Heart right ventricle (tissue), 16 donors: ENCODE results near the gene MAP7D3. TPM values are rescaled to one million over a fixed set of nuclear protein-coding genes. Genes with fewer than 3 reads are reported as not detected.

Experiments
- ATAC-seq, 8 donors: fragments of 200-7000 bp; cut with Tn5 transposase; one replicate each; pipeline ENCODE4 v1.9.1; 2020; ENCODE audit warnings: mild to moderate bottlenecking in 8 of 8, moderate library complexity in 8 of 8, moderate number of reproducible peaks in 1 of 8
- DNase-seq, 2 donors: peaks; one replicate each; pipeline ENCODE4 v3.0.0-alpha.2; 2020
- H3K27ac ChIP-seq, 10 donors: fragments of 200-600 bp; sonication (generic) in 2 of 10; one replicate each; pipeline versions ENCODE4 v1.5.0 to v1.8.0; 2020 to 2022; ENCODE audit warnings: mild to moderate bottlenecking in 3 of 10
- H3K27me3 ChIP-seq, 7 donors: fragments of 200-600 bp; one replicate each; pipeline ENCODE4 v1.8.0; 2021 to 2022; ENCODE audit warnings: mild to moderate bottlenecking in 2 of 7
- H3K36me3 ChIP-seq, 9 donors: fragments of 200-600 bp; sonication (generic) in 1 of 9; one replicate each; pipeline versions ENCODE4 v1.5.0 to v1.8.0; 2020 to 2022; ENCODE audit warnings: mild to moderate bottlenecking in 2 of 9
- H3K4me1 ChIP-seq, 9 donors: fragments of 200-600 bp; sonication (generic) in 1 of 9; one replicate each; pipeline versions ENCODE4 v1.5.0 to v1.8.0; 2020 to 2022; ENCODE audit warnings: mild to moderate bottlenecking in 4 of 9
- H3K4me3 ChIP-seq, 10 donors: fragments of 200-600 bp; sonication (generic) in 2 of 10; one replicate each; pipeline versions ENCODE4 v1.5.0 to v1.8.0; 2020 to 2022; ENCODE audit warnings: mild to moderate bottlenecking in 7 of 10, moderate library complexity in 2 of 10
- H3K9me3 ChIP-seq, 11 donors: fragments of 200-600 bp in 10 of 11; sonication (generic) in 2 of 11; one replicate each; pipeline versions ENCODE4 v1.5.0 to v1.8.0; 2013 to 2022; ENCODE audit warnings: mild to moderate bottlenecking in 2 of 11, control low read depth in 1 of 11, moderate library complexity in 1 of 11
- CTCF ChIP-seq, 9 donors: fragments of 200-600 bp; sonication (generic) in 2 of 9; IDR thresholded peaks; one replicate each; pipeline versions ENCODE4 v1.5.0 to v1.8.0; 2021 to 2022; ENCODE audit warnings: antibody characterized with exemption in 9 of 9, mild to moderate bottlenecking in 5 of 9, moderate library complexity in 1 of 9
- WGBS, 2 donors: extraction: QIAGEN DNeasy Blood & Tissue Kit; methylation state at CpG; one replicate each; pipeline ENCODE4 v1.1.7; 2013; ENCODE audit warnings: inconsistent platforms in 1 of 2; 5-methylcytosine and 5-hydroxymethylcytosine counted together
- intact Hi-C, 10 donors: fragments of 100-400 bp; cut with DNase I; formaldehyde crosslinking; loops; one replicate each; pipeline versions ENCODE4 v1.11.1 to v1.14.2; 2022
- polyA plus RNA-seq, 2 donors: library from polyadenylated mRNA; stranded (reverse); fragments of 200-250 nt; gene quantifications; one replicate each; pipeline ENCODE4 v1.2.3, GENCODE V29; 2013
- total RNA-seq, 10 donors: library from RNA; stranded (reverse); fragmentation: NEBNext Ultra II Directional in 3 of 10; extraction: Animal tissue kit (Norgen Biotek cat#: 25700) in 3 of 10; gene quantifications; one replicate each; pipeline versions ENCODE4 v1.2.1 to v1.2.4, GENCODE V29; 2021 to 2023
- donor health status: Arrhythmogenic right ventricular cardiomyopathy.
- donor health status: ischemic (EF 13 %, LVEDD 7.1; RV severe dilation, severe dysfunction).
- donor health status: healthy with polysubstance abuse.
- donor health status: DM: no; HTN: yes; CAD: no.
- donor health status: DM: no; HTN: no; CAD: no.
- donor health status: ischemic (EF 25% LVEDD 6.9; RV normal size, moderate dysfunction).
- donor health status: ischemic (EF 25% LVEDD 5.7; RV mildly dilated, moderate dysfunction).
- donor health status: healthy.
- donor health status: DM: yes; HTN: yes; CAD: no.
- donor health status: Ischemic cardiomyopathy.
- donor health status: ischemic (EF 35%, LVEDD 5.7; RV mildly dilated, moderate dysfunction).
- donor health status: nonischemic (EF 11% LVEDD 7.7; RV severe dilation, severe dysfunction).
- donor health status: DM: yes; HTN: yes; CAD: no.
- donor health status: PGD.
- donor health status: ischemic (EF 29% LVEDD 5.4; RV normal size, mild dysfunction).
- donor health status: nonischemic (EF 23%, LVEDD 6.1; RV moderate dilation, normal function).

The MAP7D3 gene
- total and polyA plus RNA-seq, 12 donors, result 8.1 to 16.2 (median 14.0) TPM

GRCh38 chrX:136209751-136210150 is 41.4 kb downstream of the MAP7D3 start:
- H3K36me3 ChIP-seq, result peaks cover 0 to 53% (median 0%) of the 10 kb centered on the region in 9 donors
- H3K27me3 ChIP-seq, result peaks cover 0 to 15% (median 0%) of the 10 kb centered on the region in 7 donors
- intact Hi-C loops, result loop anchor here in 9 of 10 donors (2.0 to 5.0 kb wide), 6 partner anchors 37 to 182 kb away; partner anchors contain the start of gene MAP7D3 (in 1 of the 9)
- DNase-seq, result no peak
- no peak for TF ChIP-seq CTCF (IDR thresholded peaks at IDR 0.05)
- H3K9me3 ChIP-seq, result no peaks in the 10 kb centered on the region
- no peak for ATAC-seq
- H3K4me3 ChIP-seq, result no peak overlapping the region
- peak overlapping the region in 6 of 10 donors; percentile 50 to 72 (median 66) for H3K27ac ChIP-seq
- H3K4me1 ChIP-seq, result peaks cover 4 to 49% (median 24%) of the 10 kb centered on the region in 9 donors
- 36 to 45% methylated on average over 9 of the region's 9 CpGs for WGBS, 2 donors

GRCh38 chrX:136209016-136209738 is 42.0 kb downstream of the MAP7D3 start:
- peak; percentile 24 to 67 (median 56) for TF ChIP-seq CTCF (IDR thresholded peaks at IDR 0.05)
- H3K4me3 ChIP-seq, result no peak overlapping the region
- no peaks in the 10 kb centered on the region for H3K9me3 ChIP-seq
- H3K36me3 ChIP-seq, result peaks cover 0 to 53% (median 0%) of the 10 kb centered on the region in 9 donors
- 39 to 44% methylated on average over 19 to 28 of the region's 28 CpGs for WGBS, 2 donors
- peak; percentile 52 to 55 for DNase-seq
- H3K4me1 ChIP-seq, result peaks cover 5 to 55% (median 30%) of the 10 kb centered on the region in 9 donors
- intact Hi-C loops, result loop anchor here in 6 of 10 donors (2.0 to 5.0 kb wide), 3 partner anchors 37 to 42 kb away; no protein-coding TSS in a partner anchor
- peaks cover 0 to 15% (median 0%) of the 10 kb centered on the region in 7 donors for H3K27me3 ChIP-seq
- ATAC-seq, result peak in 7 of 8 donors; percentile 14 to 49 (median 35)
- peak overlapping the region in 8 of 10 donors; percentile 50 to 72 (median 65) for H3K27ac ChIP-seq

GRCh38 chrX:136207546-136207945 is 43.7 kb downstream of the MAP7D3 start:
- Histone ChIP-seq H3K27me3 (peaks cover 0 to 10% (median 0%) of the 10 kb centered on the region in 7 donors), H3K36me3 (peaks cover 0 to 53% (median 0%) of the 10 kb centered on the region in 9 donors), H3K4me3 (no peak overlapping the region), H3K4me1 (peaks cover 9 to 71% (median 43%) of the 10 kb centered on the region in 9 donors), H3K9me3 (no peaks in the 10 kb centered on the region), H3K27ac (peak overlapping the region in 3 of 10 donors; percentile 6 to 72 (median 64))
- no peak for TF ChIP-seq CTCF (IDR thresholded peaks at IDR 0.05)
- no peak for ATAC-seq
- 81 to 82% methylated on average over 4 of the region's 4 CpGs for WGBS, 2 donors
- DNase-seq, result no peak
- intact Hi-C loops, result loop anchor here in 5 of 10 donors (5.0 kb wide), 2 partner anchors 35 to 40 kb away; no protein-coding TSS in a partner anchor

GRCh38 chrX:136206916-136207315 is 44.3 kb downstream of the MAP7D3 start:
- no peaks in the 10 kb centered on the region for H3K9me3 ChIP-seq
- H3K4me3 ChIP-seq, result no peak overlapping the region
- no peak for DNase-seq
- peaks cover 9 to 72% (median 43%) of the 10 kb centered on the region in 9 donors for H3K4me1 ChIP-seq
- WGBS, 2 donors, result 74 to 78% methylated on average over 6 of the region's 6 CpGs
- no peak for TF ChIP-seq CTCF (IDR thresholded peaks at IDR 0.05)
- H3K36me3 ChIP-seq, result peaks cover 0 to 51% (median 0%) of the 10 kb centered on the region in 9 donors
- peaks cover 0 to 10% (median 0%) of the 10 kb centered on the region in 7 donors for H3K27me3 ChIP-seq
- ATAC-seq, result no peak
- H3K27ac ChIP-seq, result peak overlapping the region in 5 of 10 donors; percentile 72 to 90 (median 82)
- intact Hi-C loops, result loop anchor here in 5 of 10 donors (5.0 kb wide), 2 partner anchors 35 to 40 kb away; no protein-coding TSS in a partner anchor
